Immature natural killer cell (primary cell): Measurements from ENCODE around the gene ZNF70. TPM values are rescaled to one million over a fixed set of nuclear protein-coding genes. Genes with fewer than 3 reads are reported as not detected.

Experiments used
- DNase-seq, 3 donors: peaks; one replicate each; pipeline ENCODE4 v3.0.0; 2022; ENCODE audit warnings: mixed read lengths in 1 of 3
- H3K27ac Mint-ChIP-seq, 6 donors: one replicate each; pipeline ENCODE4 v1.8.0; 2020; ENCODE audit warnings: mixed read lengths in 6 of 6, mild to moderate bottlenecking in 5 of 6, inconsistent platforms in 4 of 6, moderate library complexity in 3 of 6
- H3K27me3 Mint-ChIP-seq, 3 donors: one replicate each; pipeline ENCODE4 v1.8.0; 2020 to 2021; ENCODE audit warnings: low read depth in 3 of 3, mild to moderate bottlenecking in 3 of 3, mixed read lengths in 3 of 3, moderate library complexity in 3 of 3, inconsistent platforms in 1 of 3
- H3K36me3 Mint-ChIP-seq, 3 donors: one replicate each; pipeline ENCODE4 v1.8.0; 2020; ENCODE audit warnings: mixed read lengths in 3 of 3, inconsistent platforms in 2 of 3, mild to moderate bottlenecking in 2 of 3
- H3K4me1 Mint-ChIP-seq, 2 donors: one replicate each; pipeline ENCODE4 v1.8.0; 2020; ENCODE audit warnings: inconsistent platforms in 2 of 2, mild to moderate bottlenecking in 2 of 2, mixed read lengths in 2 of 2, moderate library complexity in 1 of 2
- H3K4me3 Mint-ChIP-seq, 5 donors: one replicate each; pipeline ENCODE4 v1.8.0; 2020; ENCODE audit warnings: mild to moderate bottlenecking in 5 of 5, mixed read lengths in 5 of 5, inconsistent platforms in 3 of 5, moderate library complexity in 3 of 5
- H3K9me3 Mint-ChIP-seq, 6 donors: one replicate each; pipeline ENCODE4 v1.8.0; 2020; ENCODE audit warnings: mild to moderate bottlenecking in 6 of 6, mixed read lengths in 6 of 6, inconsistent platforms in 4 of 6, moderate library complexity in 3 of 6
- polyA plus RNA-seq, 3 donors: library from polyadenylated mRNA; unstranded; fragments of 300-500 nt; fragmentation: Illumina TruSeq; gene quantifications; one replicate each; pipeline ENCODE4 v1.2.3, GENCODE V29; 2021

The ZNF70 gene
- polyA plus RNA-seq, 3 donors from 2014 or later: 0.29 to 1.00 TPM; not detected in 1

- no peak for DNase-seq
- H3K9me3 Mint-ChIP-seq: no peaks in the 10 kb centered on the region
- H3K4me3 Mint-ChIP-seq: peak overlapping the region in 1 of 5 donors; percentile 34
- H3K4me1 Mint-ChIP-seq: peaks cover 5 to 13% of the 10 kb centered on the region in 2 donors
- peaks cover 0 to 6% (median 2%) of the 10 kb centered on the region in 3 donors for H3K27me3 Mint-ChIP-seq
- H3K27ac Mint-ChIP-seq: no peak overlapping the region
- H3K36me3 Mint-ChIP-seq: no peaks in the 10 kb centered on the region
Measured at GRCh38 chr22:23774114-23774921, 23.4 kb upstream of the ZNF70 start.

DNA sequence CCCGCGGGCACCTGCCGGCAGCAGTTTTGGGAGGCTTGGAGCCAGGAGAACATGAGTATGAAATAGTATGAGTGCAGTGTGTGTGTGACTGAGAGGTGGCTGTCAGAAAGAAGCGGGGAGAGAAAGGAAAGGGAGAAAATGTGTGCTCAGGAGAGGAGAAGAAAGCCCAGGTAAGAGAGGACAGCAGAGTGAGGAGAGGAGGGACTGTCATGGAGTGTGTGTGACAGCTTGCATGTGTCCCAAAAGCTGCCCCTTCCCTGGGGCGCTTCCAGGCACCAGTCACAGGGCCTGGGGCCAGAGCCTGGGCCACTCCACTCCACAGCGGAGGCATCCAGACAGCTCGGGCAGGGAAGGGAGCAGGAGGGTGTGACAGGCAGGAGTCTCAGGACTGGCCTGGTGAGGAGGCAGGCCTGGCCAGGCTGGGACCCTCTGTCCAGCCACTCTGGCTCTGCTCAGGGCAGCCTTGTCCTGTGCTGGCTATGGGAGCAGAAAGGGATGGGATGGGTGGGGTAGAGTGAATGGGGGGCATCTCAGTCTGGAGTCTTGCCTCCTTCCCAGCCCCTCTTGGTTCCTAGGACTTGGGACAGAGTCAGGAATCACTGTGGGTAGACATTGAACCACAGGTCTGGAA is 22.7 kb upstream of the ZNF70 start:
- Mint-ChIP-seq H3K27ac (peak overlapping the region in 1 of 6 donors; percentile 7), H3K4me1 (peaks cover 5 to 13% of the 10 kb centered on the region in 2 donors), H3K4me3 (peak overlapping the region; percentile 19 to 65 (median 42)), H3K9me3 (no peaks in the 10 kb centered on the region), H3K36me3 (no peaks in the 10 kb centered on the region), H3K27me3 (peaks cover 0 to 6% (median 2%) of the 10 kb centered on the region in 3 donors)
- no peak for DNase-seq

- Mint-ChIP-seq H3K27me3 (peaks cover 0 to 4% (median 2%) of the 10 kb centered on the region in 3 donors), H3K36me3 (no peaks in the 10 kb centered on the region), H3K4me1 (peaks cover 5 to 14% of the 10 kb centered on the region in 2 donors), H3K27ac (peak within 1 kb of the TSS in 2 of 6 donors; percentile 7 to 49), H3K4me3 (peak within 1 kb of the TSS; percentile 54 to 75 (median 65)), H3K9me3 (no peaks in the 10 kb centered on the region)
- peak; percentile 39 to 54 (median 48) for DNase-seq
Measured at GRCh38 chr22:23772649-23773473, 21.9 kb upstream of the ZNF70 start, which contains the start of gene MMP11. Gene MMP11, plus strand, starts transcription at chr22:23772849. Its CDS starts 22 bp downstream, at chr22:23772871.

DNA sequence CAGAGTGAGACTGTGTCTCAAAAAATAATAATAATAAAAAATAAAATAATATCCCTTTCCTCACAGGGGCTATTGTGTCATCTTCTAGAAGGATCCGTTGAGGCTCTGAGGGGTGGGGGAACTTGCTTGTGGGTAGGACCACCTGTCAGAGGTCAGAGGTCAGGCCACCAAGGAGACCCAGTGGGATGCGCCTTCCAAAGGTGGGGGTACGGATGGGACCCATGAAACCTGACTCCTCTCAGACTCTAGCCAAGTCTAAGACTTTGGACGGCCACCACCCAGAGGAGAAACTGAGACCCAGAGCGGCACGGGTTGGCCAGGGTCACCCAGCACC is 21.4 kb upstream of the ZNF70 start:
- H3K36me3 Mint-ChIP-seq: no peaks in the 10 kb centered on the region
- H3K4me1 Mint-ChIP-seq: peaks cover 5 to 15% of the 10 kb centered on the region in 2 donors
- H3K27ac Mint-ChIP-seq: peak overlapping the region in 1 of 6 donors; percentile 49
- H3K9me3 Mint-ChIP-seq: no peaks in the 10 kb centered on the region
- H3K4me3 Mint-ChIP-seq: peak overlapping the region; percentile 54 to 75 (median 63)
- no peak for DNase-seq
- peaks cover 0 to 4% (median 2%) of the 10 kb centered on the region in 3 donors for H3K27me3 Mint-ChIP-seq

- Mint-ChIP-seq H3K9me3 (no peaks in the 10 kb centered on the region), H3K27ac (no peak overlapping the region), H3K4me3 (peak overlapping the region in 4 of 5 donors; percentile 26 to 85 (median 62)), H3K4me1 (peaks cover 21 to 38% of the 10 kb centered on the region in 2 donors), H3K36me3 (no peaks in the 10 kb centered on the region), H3K27me3 (peaks cover 0 to 3% (median 1%) of the 10 kb centered on the region in 3 donors)
- no peak for DNase-seq
Measured at GRCh38 chr22:23769321-23769965, 18.5 kb upstream of the ZNF70 start.

- Mint-ChIP-seq H3K4me3 (peak within 1 kb of the TSS; percentile 77 to 86 (median 83)), H3K27ac (peak within 1 kb of the TSS in 3 of 6 donors; percentile 60 to 76 (median 75)), H3K27me3 (peaks cover 0 to 3% (median 1%) of the 10 kb centered on the region in 3 donors), H3K9me3 (no peaks in the 10 kb centered on the region), H3K36me3 (no peaks in the 10 kb centered on the region), H3K4me1 (peaks cover 32 to 42% of the 10 kb centered on the region in 2 donors)
- DNase-seq: peak; percentile 70 to 74 (median 72)
Measured at GRCh38 chr22:23767673-23768548, 17.0 kb upstream of the ZNF70 start, which contains the start of gene CHCHD10. Gene CHCHD10, minus strand, starts transcription at chr22:23767972. Its CDS starts 98 bp downstream, at chr22:23767874.

GRCh38 chr22:23767303-23767672 is 16.4 kb upstream of the ZNF70 start:
- no peak for DNase-seq
- H3K9me3 Mint-ChIP-seq: no peaks in the 10 kb centered on the region
- H3K27ac Mint-ChIP-seq: no peak overlapping the region
- peak overlapping the region; percentile 69 to 85 (median 74) for H3K4me3 Mint-ChIP-seq
- H3K4me1 Mint-ChIP-seq: peaks cover 37 to 46% of the 10 kb centered on the region in 2 donors
- no peaks in the 10 kb centered on the region for H3K36me3 Mint-ChIP-seq
- peaks cover 0 to 3% (median 1%) of the 10 kb centered on the region in 3 donors for H3K27me3 Mint-ChIP-seq

GRCh38 chr22:23764899-23765881 is 14.3 kb upstream of the ZNF70 start:
- no peaks in the 10 kb centered on the region for H3K36me3 Mint-ChIP-seq
- peak overlapping the region; percentile 6 to 62 (median 50) for H3K4me3 Mint-ChIP-seq
- H3K9me3 Mint-ChIP-seq: no peaks in the 10 kb centered on the region
- no peak overlapping the region for H3K27ac Mint-ChIP-seq
- DNase-seq: no peak
- H3K4me1 Mint-ChIP-seq: peaks cover 33 to 40% of the 10 kb centered on the region in 2 donors
- H3K27me3 Mint-ChIP-seq: peaks cover 0 to 3% (median 2%) of the 10 kb centered on the region in 3 donors

DNA sequence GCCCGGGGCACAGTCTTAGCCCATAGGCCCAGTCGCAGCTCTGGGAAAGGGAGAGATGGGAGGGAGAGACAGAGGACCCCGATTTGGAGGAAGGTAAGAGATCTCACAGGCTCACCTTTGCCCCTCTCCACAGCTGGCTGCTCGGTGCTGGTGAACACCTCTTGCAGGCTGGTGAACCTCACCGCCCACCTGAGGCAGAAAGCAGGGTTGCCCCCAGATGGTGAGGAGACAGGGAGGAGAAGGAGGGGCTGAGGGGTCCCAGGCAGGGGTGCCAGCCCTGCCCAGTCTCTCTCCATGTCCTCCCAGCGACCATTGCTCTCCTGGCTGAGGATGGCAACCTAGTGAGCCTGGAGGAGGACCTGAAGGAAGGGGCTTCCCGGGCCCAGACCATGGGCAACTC is 13.0 kb upstream of the ZNF70 start:
- Mint-ChIP-seq H3K9me3 (no peaks in the 10 kb centered on the region), H3K27me3 (peaks cover 0 to 3% (median 0%) of the 10 kb centered on the region in 3 donors), H3K4me3 (peak overlapping the region; percentile 64 to 75 (median 67)), H3K36me3 (no peaks in the 10 kb centered on the region), H3K4me1 (peaks cover 33 to 40% of the 10 kb centered on the region in 2 donors), H3K27ac (peak overlapping the region in 2 of 6 donors; percentile 45 to 46)
- DNase-seq: no peak

GRCh38 chr22:23763579-23763945 is 12.7 kb upstream of the ZNF70 start:
- Mint-ChIP-seq H3K4me1 (peaks cover 33 to 40% of the 10 kb centered on the region in 2 donors), H3K9me3 (no peaks in the 10 kb centered on the region), H3K4me3 (peak overlapping the region; percentile 64 to 75 (median 67)), H3K27me3 (peaks cover 0 to 3% (median 0%) of the 10 kb centered on the region in 3 donors), H3K36me3 (no peaks in the 10 kb centered on the region), H3K27ac (peak overlapping the region in 3 of 6 donors; percentile 24 to 46 (median 45))
- DNase-seq: peak; percentile 22 to 32 (median 28)

DNA sequence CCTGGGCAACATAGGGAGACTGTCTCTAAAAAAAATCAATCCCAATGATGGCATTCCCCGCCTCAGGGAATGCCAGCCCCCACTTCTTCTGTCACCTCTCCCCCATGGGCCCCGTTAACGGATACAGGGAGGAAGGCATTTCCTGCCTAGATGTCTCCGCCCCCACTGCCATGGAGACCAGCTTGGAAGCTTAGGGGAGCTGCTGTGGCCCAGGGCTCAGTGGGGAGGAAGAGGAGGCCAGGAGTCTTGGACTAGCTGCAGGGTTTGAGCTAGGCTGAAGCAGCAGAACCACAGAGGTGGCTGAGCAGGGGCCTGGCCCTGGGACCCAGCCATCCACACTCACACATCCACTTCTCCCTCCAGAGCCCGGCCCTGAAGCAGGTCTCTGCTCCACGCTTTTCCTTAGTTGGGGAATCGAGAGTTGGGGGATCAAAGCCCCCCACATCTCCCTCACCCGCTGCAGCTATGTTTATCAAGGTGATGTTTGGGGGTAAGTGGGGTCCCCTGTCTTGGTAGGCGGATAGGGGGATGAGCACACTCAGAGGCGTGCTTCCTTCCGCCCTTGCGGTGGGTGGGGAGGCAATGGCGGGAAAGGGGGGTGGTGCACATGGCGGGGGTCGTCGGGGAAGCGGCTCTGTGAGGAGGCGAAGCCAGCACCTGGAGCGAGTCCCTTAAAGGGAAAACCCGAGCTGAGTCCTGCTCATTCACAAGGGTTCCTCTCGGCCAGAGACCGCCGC is 12.1 kb upstream of the ZNF70 start, which contains the start of gene C22orf15:
Gene C22orf15 (plus strand): TSS at position 149 of the 737 bp plus-strand sequence. CDS start 317 bp downstream, at position 466.
- H3K27ac Mint-ChIP-seq: peak within 1 kb of the TSS in 5 of 6 donors; percentile 25 to 70 (median 53)
- no peaks in the 10 kb centered on the region for H3K36me3 Mint-ChIP-seq
- H3K9me3 Mint-ChIP-seq: no peaks in the 10 kb centered on the region
- DNase-seq: no peak
- H3K4me1 Mint-ChIP-seq: peaks cover 33 to 40% of the 10 kb centered on the region in 2 donors
- peaks cover 0 to 3% (median 0%) of the 10 kb centered on the region in 3 donors for H3K27me3 Mint-ChIP-seq
- H3K4me3 Mint-ChIP-seq: peak within 1 kb of the TSS; percentile 64 to 75 (median 67)
